ENCODE data around the gene FKBP8.

GRCh38 chr19:18502638-18503294 is 40.6 kb downstream of the FKBP8 start:
- TF ChIP-seq, protein P1, sequence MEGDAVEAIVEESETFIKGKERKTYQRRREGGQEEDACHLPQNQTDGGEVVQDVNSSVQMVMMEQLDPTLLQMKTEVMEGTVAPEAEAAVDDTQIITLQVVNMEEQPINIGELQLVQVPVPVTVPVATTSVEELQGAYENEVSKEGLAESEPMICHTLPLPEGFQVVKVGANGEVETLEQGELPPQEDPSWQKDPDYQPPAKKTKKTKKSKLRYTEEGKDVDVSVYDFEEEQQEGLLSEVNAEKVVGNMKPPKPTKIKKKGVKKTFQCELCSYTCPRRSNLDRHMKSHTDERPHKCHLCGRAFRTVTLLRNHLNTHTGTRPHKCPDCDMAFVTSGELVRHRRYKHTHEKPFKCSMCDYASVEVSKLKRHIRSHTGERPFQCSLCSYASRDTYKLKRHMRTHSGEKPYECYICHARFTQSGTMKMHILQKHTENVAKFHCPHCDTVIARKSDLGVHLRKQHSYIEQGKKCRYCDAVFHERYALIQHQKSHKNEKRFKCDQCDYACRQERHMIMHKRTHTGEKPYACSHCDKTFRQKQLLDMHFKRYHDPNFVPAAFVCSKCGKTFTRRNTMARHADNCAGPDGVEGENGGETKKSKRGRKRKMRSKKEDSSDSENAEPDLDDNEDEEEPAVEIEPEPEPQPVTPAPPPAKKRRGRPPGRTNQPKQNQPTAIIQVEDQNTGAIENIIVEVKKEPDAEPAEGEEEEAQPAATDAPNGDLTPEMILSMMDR (IDR thresholded peaks at IDR 0.05): no peak
- no peak for TF ChIP-seq POLR2A (IDR thresholded peaks at IDR 0.05)

Measured in thyroid gland (tissue), 4 donors.